HG02759 (cell line): Measurements from ENCODE around the gene TRAPPC1.

ENCODE experiments used
- ATAC-seq: cut with Tn5 transposase; IDR thresholded peaks from one replicate; pipeline ENCODE4 v1.9.1; 2021; ENCODE audit warnings: mild to moderate bottlenecking, moderate library complexity; ENCODE audit not compliant: unreplicated experiment

Gene TRAPPC1

DNA sequence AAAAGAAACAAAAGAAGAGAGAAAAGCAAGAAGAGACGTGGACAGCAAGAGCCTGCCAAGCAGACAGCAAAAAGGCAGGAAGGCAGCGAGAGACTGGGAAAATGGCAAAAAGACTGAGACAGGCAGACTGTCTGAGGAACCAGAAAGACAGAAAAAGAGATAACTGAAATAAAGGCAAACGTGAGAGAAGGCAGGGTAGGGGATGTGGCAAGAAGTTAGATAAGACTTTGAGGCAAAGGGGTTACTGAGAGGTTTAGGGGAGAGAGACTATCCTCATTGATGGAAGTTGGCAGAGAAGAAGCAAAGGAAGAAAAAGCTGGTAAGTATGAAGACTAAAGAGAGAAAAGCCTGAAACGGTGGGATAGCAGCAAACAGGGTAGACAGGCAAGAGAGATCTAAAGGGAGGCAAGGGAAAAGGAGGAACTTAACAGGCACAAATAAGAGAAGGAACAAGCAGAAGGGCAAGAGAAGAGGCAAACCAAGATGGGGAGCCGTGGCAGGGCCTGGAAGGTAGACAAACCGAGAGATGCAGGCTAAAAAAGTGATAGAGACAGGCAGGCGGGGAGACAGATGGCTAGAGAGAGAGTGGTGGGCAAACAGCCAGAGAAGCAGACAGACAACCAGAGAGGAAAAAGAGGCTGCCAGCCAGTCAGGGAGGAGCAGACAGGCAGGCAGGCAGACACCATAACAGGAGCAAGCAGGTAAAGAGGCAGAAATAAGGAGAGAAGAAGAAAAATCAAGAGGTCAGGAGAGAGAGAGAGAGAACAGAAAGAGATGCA lies 50.3 kb downstream of the TRAPPC1 start:
- no peak for ATAC-seq
